HepG2 (cell line): ENCODE results near the gene NALCN. TPM values are rescaled to one million over a fixed set of nuclear protein-coding genes. Genes with fewer than 3 reads are reported as not detected.

Experiments
- ARHGAP35 ChIP-seq: sonication (generic); formaldehyde crosslinking; IDR thresholded peaks from 2 replicates; pipeline ENCODE4 v1.9.0; 2022; ENCODE audit warnings: mild to moderate bottlenecking, inconsistent platforms, moderate library complexity, missing genetic modification reagents, borderline replicate concordance
- BORCS8-MEF2B ChIP-seq: sonication (generic); formaldehyde crosslinking; IDR thresholded peaks from 2 replicates; pipeline ENCODE4 v1.8.0; 2022; ENCODE audit warnings: mild to moderate bottlenecking, missing genetic modification reagents
- HNF1A ChIP-seq, 2 experiments: sonication (generic) in 1 of 2; formaldehyde crosslinking in 1 of 2; IDR thresholded peaks; 2 replicates each; pipeline versions ENCODE4 v1.4.0 to v1.6.1; 2016 to 2020; ENCODE audit warnings: borderline replicate concordance in 1 of 2, low read depth in 1 of 2, mild to moderate bottlenecking in 1 of 2, missing genetic modification reagents in 1 of 2
- MBNL3 ChIP-seq: fragments of 250-450 bp; sonication (Bioruptor Pico); conservative IDR thresholded peaks from 2 replicates; pipeline ENCODE4 v1.8.0; 2022; ENCODE audit warnings: mild to moderate bottlenecking, inconsistent platforms
- ZFYVE20 ChIP-seq: sonication (generic); formaldehyde crosslinking; IDR thresholded peaks from 2 replicates; pipeline ENCODE4 v1.8.0; 2023; ENCODE audit warnings: low read depth, mild to moderate bottlenecking, moderate library complexity, missing genetic modification reagents, borderline replicate concordance
- polyA plus RNA-seq, 8 experiments: library from polyadenylated mRNA; depleted of rRNA in 3 of 8; stranded (reverse) in 7 of 8; unstranded in 1 of 8; fragments of >200 nt; fragmentation: Illumina TruSeq in 4 of 8; extraction: Trizol in 4 of 8; gene quantifications; 2 replicates each; pipeline versions ENCODE4 v1.2.1 to v1.2.3, GENCODE V29; 2011 to 2016; ENCODE audit warnings: low read depth in 4 of 8, missing spikeins in 1 of 8, mixed read lengths in 1 of 8; ENCODE audit not compliant: insufficient read depth in 1 of 8
- total RNA-seq, 5 experiments: library from RNA; depleted of rRNA; stranded (reverse); fragments of >200 nt; fragmentation: Illumina TruSeq; extraction: Trizol; gene quantifications; 2 replicates each; pipeline ENCODE4 v1.2.3, GENCODE V29; 2016; ENCODE audit warnings: low read depth in 1 of 5
- TF ChIP-seq, protein P1 (sequence below): IDR thresholded peaks from 2 replicates; pipeline ENCODE4 v1.6.1; 2016; ENCODE audit warnings: mild to moderate bottlenecking, missing biosample characterization, missing genetic modification reagents
- TF ChIP-seq, protein P2 (sequence below): sonication (generic); formaldehyde crosslinking; IDR thresholded peaks from 2 replicates; pipeline ENCODE4 v1.8.0; 2022; ENCODE audit warnings: missing genetic modification reagents, mild to moderate bottlenecking, moderate library complexity, borderline replicate concordance

NALCN gene
- total and polyA plus RNA-seq, 2 of the 13 experiments (the other 11 are each of a cell fraction or from before 2014, with no cell fraction given), result not detected

GRCh38 chr13:101417043-101417406, 717 bp upstream of the NALCN start (continued):
- no peak for TF ChIP-seq HNF1A (IDR thresholded peaks at IDR 0.05; ENCODE audit: low read depth)
- no peak for TF ChIP-seq HNF1A (CRISPR knock-in tag; IDR thresholded peaks at IDR 0.05; ENCODE audit: borderline replicate concordance)
- no peak for TF ChIP-seq MBNL3 (CRISPR knock-in tag)
- TF ChIP-seq, protein P1, sequence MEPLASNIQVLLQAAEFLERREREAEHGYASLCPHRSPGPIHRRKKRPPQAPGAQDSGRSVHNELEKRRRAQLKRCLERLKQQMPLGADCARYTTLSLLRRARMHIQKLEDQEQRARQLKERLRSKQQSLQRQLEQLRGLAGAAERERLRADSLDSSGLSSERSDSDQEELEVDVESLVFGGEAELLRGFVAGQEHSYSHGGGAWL (CRISPR knock-in tag), result no peak
- no peak for TF ChIP-seq ZFYVE20 (CRISPR knock-in tag)
- no peak for TF ChIP-seq ARHGAP35 (CRISPR knock-in tag)
- TF ChIP-seq, protein P2, sequence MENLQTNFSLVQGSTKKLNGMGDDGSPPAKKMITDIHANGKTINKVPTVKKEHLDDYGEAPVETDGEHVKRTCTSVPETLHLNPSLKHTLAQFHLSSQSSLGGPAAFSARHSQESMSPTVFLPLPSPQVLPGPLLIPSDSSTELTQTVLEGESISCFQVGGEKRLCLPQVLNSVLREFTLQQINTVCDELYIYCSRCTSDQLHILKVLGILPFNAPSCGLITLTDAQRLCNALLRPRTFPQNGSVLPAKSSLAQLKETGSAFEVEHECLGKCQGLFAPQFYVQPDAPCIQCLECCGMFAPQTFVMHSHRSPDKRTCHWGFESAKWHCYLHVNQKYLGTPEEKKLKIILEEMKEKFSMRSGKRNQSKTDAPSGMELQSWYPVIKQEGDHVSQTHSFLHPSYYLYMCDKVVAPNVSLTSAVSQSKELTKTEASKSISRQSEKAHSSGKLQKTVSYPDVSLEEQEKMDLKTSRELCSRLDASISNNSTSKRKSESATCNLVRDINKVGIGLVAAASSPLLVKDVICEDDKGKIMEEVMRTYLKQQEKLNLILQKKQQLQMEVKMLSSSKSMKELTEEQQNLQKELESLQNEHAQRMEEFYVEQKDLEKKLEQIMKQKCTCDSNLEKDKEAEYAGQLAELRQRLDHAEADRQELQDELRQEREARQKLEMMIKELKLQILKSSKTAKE, result no peak
- TF ChIP-seq BORCS8-MEF2B (CRISPR knock-in tag), result no peak
